Keratinocyte (primary cell): ENCODE data around the gene WDR83.

ENCODE experiments used
- EZH2 ChIP-seq: IDR thresholded peaks from one replicate; pipeline ENCODE4 v1.6.1; 2012; ENCODE audit warnings: inconsistent platforms, mild to moderate bottlenecking, low read length, moderate library complexity
- TF ChIP-seq, protein P1 (sequence below), 3 experiments: IDR thresholded peaks in 1 of 3; conservative IDR thresholded peaks in 1 of 3; optimal IDR thresholded peaks in 1 of 3; 2 replicates in 2 of 3; 3 replicates in 1 of 3; pipeline versions ENCODE3 to v1.5.1; 2011; ENCODE audit warnings: low read length in 3 of 3, mild to moderate bottlenecking in 3 of 3, moderate library complexity in 2 of 3, control low read depth in 1 of 3, inconsistent platforms in 1 of 3; ENCODE audit not compliant: insufficient read depth in 2 of 3; ENCODE audit errors: extremely low read depth in 1 of 3

DNA sequence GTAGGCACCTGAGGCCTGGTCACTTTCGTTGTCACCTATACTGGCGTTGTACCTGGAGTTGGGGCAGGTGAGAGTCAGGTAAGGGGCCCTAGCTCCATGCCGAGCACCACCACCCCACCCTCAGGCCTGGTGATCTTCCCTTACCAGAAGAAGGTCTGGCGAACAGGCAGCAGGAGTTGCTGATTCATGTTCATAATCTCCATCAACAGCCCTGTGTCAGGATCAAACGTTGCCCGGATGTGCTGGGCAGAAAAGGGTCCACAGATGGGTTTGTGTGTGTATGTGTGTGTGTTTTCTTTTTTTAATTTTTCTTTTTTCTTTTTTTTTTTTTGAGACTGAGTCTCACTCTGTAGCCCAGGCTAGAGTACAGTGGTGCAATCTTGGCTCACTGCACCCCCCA, 14.4 kb upstream of the WDR83 start:
- TF ChIP-seq, protein P1, sequence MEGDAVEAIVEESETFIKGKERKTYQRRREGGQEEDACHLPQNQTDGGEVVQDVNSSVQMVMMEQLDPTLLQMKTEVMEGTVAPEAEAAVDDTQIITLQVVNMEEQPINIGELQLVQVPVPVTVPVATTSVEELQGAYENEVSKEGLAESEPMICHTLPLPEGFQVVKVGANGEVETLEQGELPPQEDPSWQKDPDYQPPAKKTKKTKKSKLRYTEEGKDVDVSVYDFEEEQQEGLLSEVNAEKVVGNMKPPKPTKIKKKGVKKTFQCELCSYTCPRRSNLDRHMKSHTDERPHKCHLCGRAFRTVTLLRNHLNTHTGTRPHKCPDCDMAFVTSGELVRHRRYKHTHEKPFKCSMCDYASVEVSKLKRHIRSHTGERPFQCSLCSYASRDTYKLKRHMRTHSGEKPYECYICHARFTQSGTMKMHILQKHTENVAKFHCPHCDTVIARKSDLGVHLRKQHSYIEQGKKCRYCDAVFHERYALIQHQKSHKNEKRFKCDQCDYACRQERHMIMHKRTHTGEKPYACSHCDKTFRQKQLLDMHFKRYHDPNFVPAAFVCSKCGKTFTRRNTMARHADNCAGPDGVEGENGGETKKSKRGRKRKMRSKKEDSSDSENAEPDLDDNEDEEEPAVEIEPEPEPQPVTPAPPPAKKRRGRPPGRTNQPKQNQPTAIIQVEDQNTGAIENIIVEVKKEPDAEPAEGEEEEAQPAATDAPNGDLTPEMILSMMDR (optimal IDR thresholded peaks at IDR 0.05 in 1 of 3, IDR thresholded peaks at IDR 0.05 in 1 of 3, conservative IDR thresholded peaks at IDR 0.05 in 1 of 3; ENCODE audit: extremely low read depth in 1 of 3, insufficient read depth in 2 of 3, low read length in 3 of 3), result no peak
- TF ChIP-seq EZH2, result no peak
